GM20000 (cell line): Measurements from ENCODE around the gene RINL.

Experiments used
- DNase-seq: peaks from one replicate; pipeline ENCODE4 v3.0.0; 2012; ENCODE audit warnings: low spot score
- TF ChIP-seq, protein P1 (sequence below): IDR thresholded peaks from 2 replicates; pipeline ENCODE4 v1.5.1; 2012; ENCODE audit warnings: mild to moderate bottlenecking, control low read depth; ENCODE audit errors: extremely low read depth, missing control alignments

The RINL gene

DNA sequence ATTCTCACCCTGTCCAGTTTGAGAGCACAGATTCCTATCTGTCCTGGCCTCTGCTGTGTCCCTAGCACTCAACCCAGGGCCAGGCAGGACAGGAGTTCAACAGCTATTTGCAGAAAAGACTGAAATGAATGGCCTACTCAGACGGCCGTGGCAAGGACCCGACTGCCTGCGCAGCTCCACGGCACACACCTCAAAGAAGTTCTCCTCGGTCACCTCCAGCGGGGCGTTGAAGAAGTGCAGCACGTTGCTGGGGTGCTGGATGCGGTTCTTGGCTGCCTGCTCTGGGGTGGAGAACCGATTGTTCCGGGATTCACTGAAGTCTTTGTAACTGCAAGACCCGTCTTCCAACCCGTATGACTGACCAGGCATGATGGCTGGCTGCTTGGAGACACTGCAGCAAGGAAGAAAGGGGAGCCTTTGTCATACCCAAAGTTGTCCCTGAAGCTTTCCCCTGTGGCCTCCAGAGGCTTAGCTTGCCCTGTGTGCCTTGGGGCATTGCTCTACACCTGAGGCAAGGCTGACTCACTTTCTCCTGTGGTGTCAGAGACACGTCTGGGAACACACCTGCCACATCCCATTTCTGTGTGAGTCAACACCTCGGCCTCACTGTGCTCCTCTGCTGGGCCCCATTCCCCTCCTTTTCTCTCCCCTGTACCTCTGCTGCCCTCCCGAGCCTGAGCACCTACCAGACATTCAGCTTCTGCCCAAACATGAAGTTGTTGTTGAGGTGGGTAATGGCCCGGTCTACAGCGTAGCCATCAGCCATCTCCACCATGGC is 39.7 kb downstream of the RINL start:
- no peak for DNase-seq
- TF ChIP-seq, protein P1, sequence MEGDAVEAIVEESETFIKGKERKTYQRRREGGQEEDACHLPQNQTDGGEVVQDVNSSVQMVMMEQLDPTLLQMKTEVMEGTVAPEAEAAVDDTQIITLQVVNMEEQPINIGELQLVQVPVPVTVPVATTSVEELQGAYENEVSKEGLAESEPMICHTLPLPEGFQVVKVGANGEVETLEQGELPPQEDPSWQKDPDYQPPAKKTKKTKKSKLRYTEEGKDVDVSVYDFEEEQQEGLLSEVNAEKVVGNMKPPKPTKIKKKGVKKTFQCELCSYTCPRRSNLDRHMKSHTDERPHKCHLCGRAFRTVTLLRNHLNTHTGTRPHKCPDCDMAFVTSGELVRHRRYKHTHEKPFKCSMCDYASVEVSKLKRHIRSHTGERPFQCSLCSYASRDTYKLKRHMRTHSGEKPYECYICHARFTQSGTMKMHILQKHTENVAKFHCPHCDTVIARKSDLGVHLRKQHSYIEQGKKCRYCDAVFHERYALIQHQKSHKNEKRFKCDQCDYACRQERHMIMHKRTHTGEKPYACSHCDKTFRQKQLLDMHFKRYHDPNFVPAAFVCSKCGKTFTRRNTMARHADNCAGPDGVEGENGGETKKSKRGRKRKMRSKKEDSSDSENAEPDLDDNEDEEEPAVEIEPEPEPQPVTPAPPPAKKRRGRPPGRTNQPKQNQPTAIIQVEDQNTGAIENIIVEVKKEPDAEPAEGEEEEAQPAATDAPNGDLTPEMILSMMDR, result no peak

DNA sequence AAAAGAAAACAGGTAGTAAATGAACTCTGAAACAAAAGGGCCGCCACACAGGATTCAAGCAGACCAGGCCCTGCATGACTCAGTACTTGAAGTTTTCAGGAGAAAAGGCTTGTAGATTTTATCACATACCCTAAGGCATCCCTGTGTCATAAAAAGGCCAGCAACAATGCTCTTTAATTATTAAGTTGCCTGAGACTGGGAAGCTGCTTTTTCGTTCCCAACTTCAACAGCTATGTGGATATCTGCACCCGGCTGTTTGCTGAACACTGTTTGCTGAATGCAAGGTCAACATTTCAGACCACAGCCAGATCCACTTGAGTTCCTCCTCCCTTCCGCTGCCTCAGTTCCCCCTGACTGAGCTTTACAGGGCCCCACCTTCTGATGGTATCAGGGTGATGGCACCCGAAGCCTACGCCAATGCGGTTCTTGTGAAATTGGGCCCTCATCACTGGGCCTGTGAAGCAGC is 40.4 kb downstream of the RINL start:
- TF ChIP-seq, protein P1, result no peak
- DNase-seq, result no peak

DNA sequence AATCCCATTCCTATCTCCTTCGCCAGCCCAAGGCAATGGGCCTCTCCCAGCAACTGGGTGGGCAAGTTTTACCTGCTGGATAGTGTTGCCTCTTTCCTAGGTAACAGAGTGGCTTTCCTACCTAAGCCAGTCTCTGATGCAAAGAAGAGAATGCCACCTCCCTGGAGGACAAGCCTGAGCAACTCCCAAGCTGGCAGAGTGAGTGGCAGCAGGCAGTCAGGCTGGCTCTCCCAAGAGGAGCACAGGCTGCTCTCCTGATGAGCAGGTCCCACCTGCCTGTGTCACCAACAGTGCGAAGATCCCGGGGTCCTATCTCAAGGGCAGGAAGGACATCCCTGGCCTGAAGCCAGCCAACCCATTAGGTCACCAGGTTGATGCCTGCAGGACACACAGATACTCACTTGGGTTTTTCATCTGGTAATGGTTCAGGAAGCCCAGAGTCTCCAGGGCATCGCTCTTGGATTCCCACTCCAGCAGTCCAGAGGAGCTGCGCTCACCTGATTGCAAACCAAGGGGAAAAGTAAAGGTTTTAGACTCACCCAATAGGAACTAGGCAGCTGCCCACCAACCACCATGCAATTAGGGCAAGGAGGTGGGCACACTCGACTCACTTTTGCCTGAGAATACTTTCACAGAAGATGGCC is 41.0 kb downstream of the RINL start:
- DNase-seq, result no peak
- TF ChIP-seq, protein P1, result no peak

DNA sequence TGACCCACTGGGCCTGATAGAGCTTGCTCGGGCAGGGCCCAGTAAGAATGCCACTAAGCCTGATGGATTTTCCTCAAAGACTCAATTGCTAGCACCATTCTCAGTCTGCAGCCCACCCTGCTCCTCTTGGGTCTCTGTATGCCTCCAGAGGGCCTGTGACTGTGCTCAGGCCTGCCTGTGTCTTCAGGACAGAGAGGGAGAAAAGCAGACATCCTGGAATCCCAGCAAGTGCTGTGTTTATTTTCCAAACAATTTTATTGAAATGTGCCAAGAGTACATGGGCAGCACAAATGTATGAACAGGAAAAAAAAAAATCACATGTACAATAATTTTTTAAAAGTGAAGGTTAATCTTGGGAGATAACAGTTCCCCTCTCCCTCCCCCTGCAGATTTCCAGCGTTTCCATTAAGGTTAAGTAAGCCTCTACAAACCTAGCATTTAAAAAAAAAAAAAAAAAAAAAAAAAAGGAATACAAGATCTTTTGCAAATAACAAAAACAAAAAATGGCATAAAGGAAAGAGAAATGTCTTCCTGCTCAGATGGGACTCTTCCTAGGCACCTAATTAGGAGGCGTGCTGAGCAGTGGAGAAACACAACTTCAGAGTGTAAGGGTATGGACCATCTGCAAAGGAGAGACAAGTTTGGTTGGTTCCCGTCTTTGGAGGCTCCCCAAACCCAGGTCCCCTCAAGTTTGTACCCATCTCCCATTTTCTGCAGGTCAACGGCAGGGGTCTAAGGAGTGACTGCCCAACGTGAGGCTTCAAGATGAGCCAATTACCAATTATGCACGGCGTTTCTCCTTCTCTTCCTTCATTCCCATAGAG is 41.7 kb downstream of the RINL start:
- DNase-seq, result no peak
- TF ChIP-seq, protein P1, result no peak

DNA sequence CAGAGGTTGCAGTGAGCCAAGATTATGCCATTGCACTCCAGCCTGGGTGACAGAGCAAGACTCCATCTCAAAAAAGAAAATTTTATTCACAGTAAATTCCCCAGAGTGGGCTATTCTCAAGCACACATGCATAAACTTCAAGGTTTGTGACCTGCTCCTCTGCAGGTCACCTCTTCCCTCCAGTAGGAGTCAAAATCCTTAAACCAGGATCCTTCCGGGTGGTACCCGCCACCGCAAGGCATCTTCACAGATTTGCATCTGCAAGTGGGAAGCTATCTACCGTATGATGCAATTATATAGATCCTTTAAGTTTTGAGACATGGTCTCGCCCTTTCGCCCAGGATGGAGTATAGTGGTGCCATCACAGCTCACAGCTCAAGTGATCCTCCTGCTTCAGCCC is 43.5 kb downstream of the RINL start:
- no peak for DNase-seq
- TF ChIP-seq, protein P1, result no peak

DNA sequence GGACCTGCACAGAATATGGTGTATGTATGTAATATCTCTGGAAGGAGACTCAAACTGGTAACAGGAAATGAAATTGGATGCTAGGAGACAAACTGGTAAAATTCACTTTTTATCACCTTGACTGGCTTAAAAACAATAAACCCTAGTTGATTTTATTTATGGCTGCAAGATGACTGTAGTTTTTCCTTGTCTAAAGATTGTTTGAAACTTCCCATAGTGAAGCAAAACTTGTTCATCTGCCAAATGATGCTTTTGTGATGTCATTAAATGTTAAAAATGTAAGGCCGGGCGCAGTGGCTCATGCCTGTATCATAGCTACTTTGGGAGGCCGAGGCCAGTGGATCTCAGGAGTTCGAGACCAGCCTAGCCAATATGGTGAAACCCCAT is 44.0 kb downstream of the RINL start:
- DNase-seq, result no peak
- TF ChIP-seq, protein P1, result no peak

DNA sequence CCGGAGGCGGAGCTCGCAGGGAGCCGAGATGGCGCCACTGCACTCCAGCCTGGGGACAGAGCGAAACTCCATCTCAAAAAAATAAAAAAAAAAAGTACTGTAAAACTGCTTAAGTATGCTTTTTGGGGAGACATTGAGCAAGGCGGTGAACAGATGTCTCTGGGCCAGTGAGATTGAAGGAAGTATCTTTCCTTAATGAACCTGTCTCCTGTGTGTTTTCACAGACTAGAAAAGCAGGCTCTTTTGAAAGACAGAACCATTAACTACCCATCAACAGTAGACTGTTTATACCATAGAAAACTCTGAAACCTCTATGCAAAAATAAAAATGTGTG is 45.0 kb downstream of the RINL start:
- TF ChIP-seq, protein P1, result no peak
- no peak for DNase-seq
